ENCODE data around the gene SF3B2. TPM values are rescaled to one million over a fixed set of nuclear protein-coding genes. Genes with fewer than 3 reads are reported as not detected.

The SF3B2 gene
- total and polyA plus RNA-seq, 9 of the 15 experiments (the other 6 are each of a cell fraction or from before 2014, with no cell fraction given) = 58.3 to 248 (median 157) TPM

GRCh38 chr11:66051766-66052663 lies at the start of gene SF3B2 (continued):
- TF ChIP-seq HMBOX1 (IDR thresholded peaks at IDR 0.05) (no peak), TBP (optimal IDR thresholded peaks at IDR 0.05; ENCODE audit: low read depth, low read length) (peak; percentile 88), ZNF280A (IDR thresholded peaks at IDR 0.05; ENCODE audit: low read depth, partially characterized antibody) (no peak), BRCA1 (IDR thresholded peaks at IDR 0.05) (no peak), BRCA1 (CRISPR knock-in tag; IDR thresholded peaks at IDR 0.05) (no peak), PTBP1 (IDR thresholded peaks at IDR 0.05; ENCODE audit: low read depth, low read length) (no peak), YY1 (IDR thresholded peaks at IDR 0.05; ENCODE audit: borderline replicate concordance in 1 of 3, control insufficient read depth in 1 of 3, extremely low read depth in 1 of 3, insufficient read depth in 3 of 3, insufficient read length in 1 of 3, insufficient replicate concordance in 2 of 3, low read depth in 1 of 3, low read length in 2 of 3) (peak; percentile 78 to 95 (median 92)), ZNF436 (CRISPR knock-in tag; IDR thresholded peaks at IDR 0.05) (no peak), ATF2 (CRISPR knock-in tag; IDR thresholded peaks at IDR 0.05) (no peak), ZNF449 (CRISPR knock-in tag; IDR thresholded peaks at IDR 0.05) (no peak), MTF1 (CRISPR knock-in tag; IDR thresholded peaks at IDR 0.05; ENCODE audit: borderline replicate concordance) (no peak), ZBTB34 (CRISPR knock-in tag; IDR thresholded peaks at IDR 0.05) (no peak), DIDO1 (tag; IDR thresholded peaks at IDR 0.05; ENCODE audit: low read depth) (no peak; the same call in 1 of the 2 replicates), TCF7L2 (IDR thresholded peaks at IDR 0.05; ENCODE audit: low read depth, low read length) (no peak), CREB5 (CRISPR knock-in tag; IDR thresholded peaks at IDR 0.05) (no peak), ZNF253 (CRISPR knock-in tag; conservative IDR thresholded peaks at IDR 0.05) (no peak), ELF2 (CRISPR knock-in tag; IDR thresholded peaks at IDR 0.05) (peak; percentile 96)

Data from K562 (cell line).